GM18909 (cell line): ENCODE data around the gene MALRD1.

Experiments used
- ATAC-seq: cut with Tn5 transposase; IDR thresholded peaks from one replicate; pipeline ENCODE4 v1.9.1; 2021; ENCODE audit warnings: mild to moderate bottlenecking; ENCODE audit not compliant: unreplicated experiment, poor library complexity

MALRD1 gene

GRCh38 chr10:19048489-19048888 lies at the start of gene MALRD1:
Gene MALRD1, plus strand, starts transcription at chr10:19048801. Its CDS starts 138 bp downstream, at chr10:19048939.
- ATAC-seq, result no peak

- ATAC-seq, result no peak
Measured at GRCh38 chr10:19003341-19003740, 45.3 kb upstream of the MALRD1 start.

GRCh38 chr10:19012111-19012510 lies 36.5 kb upstream of the MALRD1 start:
- no peak for ATAC-seq

GRCh38 chr10:19014034-19014433 lies 34.6 kb upstream of the MALRD1 start:
- no peak for ATAC-seq

GRCh38 chr10:19014498-19014897 lies 34.1 kb upstream of the MALRD1 start:
- no peak for ATAC-seq

- ATAC-seq, result no peak
Measured at GRCh38 chr10:19017116-19017890, 31.3 kb upstream of the MALRD1 start.

GRCh38 chr10:19021162-19021561 lies 27.4 kb upstream of the MALRD1 start:
- ATAC-seq, result no peak

- ATAC-seq, result no peak
Measured at GRCh38 chr10:19024611-19025010, 24.0 kb upstream of the MALRD1 start.

GRCh38 chr10:19031763-19032162 lies 16.8 kb upstream of the MALRD1 start:
- ATAC-seq, result no peak

- no peak for ATAC-seq
Measured at GRCh38 chr10:19033741-19034140, 14.9 kb upstream of the MALRD1 start.

GRCh38 chr10:19041171-19041570 lies 7.4 kb upstream of the MALRD1 start:
- no peak for ATAC-seq

- ATAC-seq, result no peak
Measured at GRCh38 chr10:19043431-19043830, 5.2 kb upstream of the MALRD1 start.

GRCh38 chr10:19046679-19047078 lies 1.9 kb upstream of the MALRD1 start:
- no peak for ATAC-seq

- ATAC-seq, result no peak
Measured at GRCh38 chr10:19048891-19049290, 290 bp downstream of the MALRD1 start.

GRCh38 chr10:19049567-19049966 lies 966 bp downstream of the MALRD1 start:
- ATAC-seq, result no peak

- ATAC-seq, result no peak
Measured at GRCh38 chr10:19054289-19054835, 5.8 kb downstream of the MALRD1 start.

GRCh38 chr10:19058046-19058445 lies 9.4 kb downstream of the MALRD1 start:
- no peak for ATAC-seq

GRCh38 chr10:19063986-19064385 lies 15.4 kb downstream of the MALRD1 start:
- no peak for ATAC-seq

GRCh38 chr10:19071946-19072345 lies 23.3 kb downstream of the MALRD1 start:
- no peak for ATAC-seq

GRCh38 chr10:19077276-19077675 lies 28.7 kb downstream of the MALRD1 start:
- no peak for ATAC-seq

GRCh38 chr10:19096501-19097073 lies 48.0 kb downstream of the MALRD1 start:
- ATAC-seq, result no peak

- ATAC-seq, result no peak
Measured at GRCh38 chr10:19097151-19097550, 48.5 kb downstream of the MALRD1 start.
